ENCODE measurements around the gene IL18RAP.

GRCh38 chr2:102401456-102401855, 21.5 kb upstream of the IL18RAP start:
- TF ChIP-seq EZH2 (IDR thresholded peaks at IDR 0.05), result no peak
- TF ChIP-seq POLR2AphosphoS5 (IDR thresholded peaks at IDR 0.05; ENCODE audit: borderline replicate concordance, low read depth, low read length), result no peak
